ENCODE data around the gene RBBP8NL.

DNA sequence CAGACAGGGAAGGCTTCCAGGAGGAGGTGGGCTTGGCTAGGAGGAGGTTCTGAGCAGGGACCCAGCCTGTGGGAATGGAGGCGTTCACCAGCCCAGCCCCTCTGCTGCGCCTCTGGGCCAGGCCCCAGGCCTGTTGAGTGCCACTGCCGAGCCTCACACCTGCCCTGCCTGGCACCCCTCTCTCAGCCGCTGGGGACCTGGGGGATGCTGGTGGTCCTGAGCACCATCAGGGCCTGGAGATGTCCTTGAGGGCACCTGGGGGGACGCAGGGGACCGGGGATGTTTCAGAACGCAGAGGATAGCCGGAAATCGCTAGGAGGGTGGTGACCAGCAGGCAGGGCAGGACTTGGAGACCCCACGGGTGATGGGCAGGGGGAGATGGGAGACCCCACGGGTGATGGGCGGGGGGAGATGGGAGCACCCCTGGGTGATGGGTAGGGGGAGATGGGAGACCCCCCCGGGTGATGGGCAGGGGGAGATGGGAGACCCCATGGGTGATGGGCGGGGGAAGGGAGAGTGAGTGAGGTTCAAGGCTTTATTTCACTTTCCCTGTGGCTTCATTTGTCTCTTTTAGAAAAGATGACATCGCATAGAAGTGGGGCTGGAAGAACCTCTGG lies 35.7 kb upstream of the RBBP8NL start:
- no peak for TF ChIP-seq SMAD4 (CRISPR knock-in tag; conservative IDR thresholded peaks at IDR 0.05)
- TF ChIP-seq KLF13 (tag; IDR thresholded peaks at IDR 0.05; ENCODE audit: borderline replicate concordance, low read depth), result no peak
- TF ChIP-seq, protein P1, sequence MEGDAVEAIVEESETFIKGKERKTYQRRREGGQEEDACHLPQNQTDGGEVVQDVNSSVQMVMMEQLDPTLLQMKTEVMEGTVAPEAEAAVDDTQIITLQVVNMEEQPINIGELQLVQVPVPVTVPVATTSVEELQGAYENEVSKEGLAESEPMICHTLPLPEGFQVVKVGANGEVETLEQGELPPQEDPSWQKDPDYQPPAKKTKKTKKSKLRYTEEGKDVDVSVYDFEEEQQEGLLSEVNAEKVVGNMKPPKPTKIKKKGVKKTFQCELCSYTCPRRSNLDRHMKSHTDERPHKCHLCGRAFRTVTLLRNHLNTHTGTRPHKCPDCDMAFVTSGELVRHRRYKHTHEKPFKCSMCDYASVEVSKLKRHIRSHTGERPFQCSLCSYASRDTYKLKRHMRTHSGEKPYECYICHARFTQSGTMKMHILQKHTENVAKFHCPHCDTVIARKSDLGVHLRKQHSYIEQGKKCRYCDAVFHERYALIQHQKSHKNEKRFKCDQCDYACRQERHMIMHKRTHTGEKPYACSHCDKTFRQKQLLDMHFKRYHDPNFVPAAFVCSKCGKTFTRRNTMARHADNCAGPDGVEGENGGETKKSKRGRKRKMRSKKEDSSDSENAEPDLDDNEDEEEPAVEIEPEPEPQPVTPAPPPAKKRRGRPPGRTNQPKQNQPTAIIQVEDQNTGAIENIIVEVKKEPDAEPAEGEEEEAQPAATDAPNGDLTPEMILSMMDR (IDR thresholded peaks at IDR 0.05 in 2 of 3, conservative IDR thresholded peaks at IDR 0.05 in 1 of 3; ENCODE audit: insufficient read depth in 2 of 3, low read depth in 1 of 3, low read length in 3 of 3), result no peak
- no peak for TF ChIP-seq PHF21A (IDR thresholded peaks at IDR 0.05; ENCODE audit: borderline replicate concordance, low read depth)
- no peak for TF ChIP-seq EZH2 (IDR thresholded peaks at IDR 0.05; ENCODE audit: borderline replicate concordance, low read depth, low read length)
- TF ChIP-seq, protein P2, sequence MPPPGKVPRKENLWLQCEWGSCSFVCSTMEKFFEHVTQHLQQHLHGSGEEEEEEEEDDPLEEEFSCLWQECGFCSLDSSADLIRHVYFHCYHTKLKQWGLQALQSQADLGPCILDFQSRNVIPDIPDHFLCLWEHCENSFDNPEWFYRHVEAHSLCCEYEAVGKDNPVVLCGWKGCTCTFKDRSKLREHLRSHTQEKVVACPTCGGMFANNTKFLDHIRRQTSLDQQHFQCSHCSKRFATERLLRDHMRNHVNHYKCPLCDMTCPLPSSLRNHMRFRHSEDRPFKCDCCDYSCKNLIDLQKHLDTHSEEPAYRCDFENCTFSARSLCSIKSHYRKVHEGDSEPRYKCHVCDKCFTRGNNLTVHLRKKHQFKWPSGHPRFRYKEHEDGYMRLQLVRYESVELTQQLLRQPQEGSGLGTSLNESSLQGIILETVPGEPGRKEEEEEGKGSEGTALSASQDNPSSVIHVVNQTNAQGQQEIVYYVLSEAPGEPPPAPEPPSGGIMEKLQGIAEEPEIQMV (tag; conservative IDR thresholded peaks at IDR 0.05; ENCODE audit: low read depth), result no peak
- TF ChIP-seq, protein P3, sequence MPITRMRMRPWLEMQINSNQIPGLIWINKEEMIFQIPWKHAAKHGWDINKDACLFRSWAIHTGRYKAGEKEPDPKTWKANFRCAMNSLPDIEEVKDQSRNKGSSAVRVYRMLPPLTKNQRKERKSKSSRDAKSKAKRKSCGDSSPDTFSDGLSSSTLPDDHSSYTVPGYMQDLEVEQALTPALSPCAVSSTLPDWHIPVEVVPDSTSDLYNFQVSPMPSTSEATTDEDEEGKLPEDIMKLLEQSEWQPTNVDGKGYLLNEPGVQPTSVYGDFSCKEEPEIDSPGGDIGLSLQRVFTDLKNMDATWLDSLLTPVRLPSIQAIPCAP (CRISPR knock-in tag; IDR thresholded peaks at IDR 0.05; ENCODE audit: borderline replicate concordance), result no peak
- TF ChIP-seq EWSR1 (IDR thresholded peaks at IDR 0.05; ENCODE audit: borderline replicate concordance, low read depth, partially characterized antibody), result no peak
- TF ChIP-seq, protein P4, sequence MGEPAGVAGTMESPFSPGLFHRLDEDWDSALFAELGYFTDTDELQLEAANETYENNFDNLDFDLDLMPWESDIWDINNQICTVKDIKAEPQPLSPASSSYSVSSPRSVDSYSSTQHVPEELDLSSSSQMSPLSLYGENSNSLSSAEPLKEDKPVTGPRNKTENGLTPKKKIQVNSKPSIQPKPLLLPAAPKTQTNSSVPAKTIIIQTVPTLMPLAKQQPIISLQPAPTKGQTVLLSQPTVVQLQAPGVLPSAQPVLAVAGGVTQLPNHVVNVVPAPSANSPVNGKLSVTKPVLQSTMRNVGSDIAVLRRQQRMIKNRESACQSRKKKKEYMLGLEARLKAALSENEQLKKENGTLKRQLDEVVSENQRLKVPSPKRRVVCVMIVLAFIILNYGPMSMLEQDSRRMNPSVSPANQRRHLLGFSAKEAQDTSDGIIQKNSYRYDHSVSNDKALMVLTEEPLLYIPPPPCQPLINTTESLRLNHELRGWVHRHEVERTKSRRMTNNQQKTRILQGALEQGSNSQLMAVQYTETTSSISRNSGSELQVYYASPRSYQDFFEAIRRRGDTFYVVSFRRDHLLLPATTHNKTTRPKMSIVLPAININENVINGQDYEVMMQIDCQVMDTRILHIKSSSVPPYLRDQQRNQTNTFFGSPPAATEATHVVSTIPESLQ (CRISPR knock-in tag; IDR thresholded peaks at IDR 0.05), result no peak
- no peak for TF ChIP-seq MYC (IDR thresholded peaks at IDR 0.05; ENCODE audit: low read depth, low read length)
- no peak for TF ChIP-seq MYC (CRISPR knock-in tag; IDR thresholded peaks at IDR 0.05; ENCODE audit: borderline replicate concordance, low read depth)
- TF ChIP-seq, protein P5, sequence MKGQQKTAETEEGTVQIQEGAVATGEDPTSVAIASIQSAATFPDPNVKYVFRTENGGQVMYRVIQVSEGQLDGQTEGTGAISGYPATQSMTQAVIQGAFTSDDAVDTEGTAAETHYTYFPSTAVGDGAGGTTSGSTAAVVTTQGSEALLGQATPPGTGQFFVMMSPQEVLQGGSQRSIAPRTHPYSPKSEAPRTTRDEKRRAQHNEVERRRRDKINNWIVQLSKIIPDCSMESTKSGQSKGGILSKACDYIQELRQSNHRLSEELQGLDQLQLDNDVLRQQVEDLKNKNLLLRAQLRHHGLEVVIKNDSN (CRISPR knock-in tag; IDR thresholded peaks at IDR 0.05), result no peak

Measured in K562 (cell line).